ENCODE results near the gene HAGH. TPM values are rescaled to one million over a fixed set of nuclear protein-coding genes. Genes with fewer than 3 reads are reported as not detected.

HAGH gene
- polyA plus RNA-seq, 2 of the 4 experiments (the other 2 are of a cell fraction), result 34.9 to 66.4 TPM

DNA sequence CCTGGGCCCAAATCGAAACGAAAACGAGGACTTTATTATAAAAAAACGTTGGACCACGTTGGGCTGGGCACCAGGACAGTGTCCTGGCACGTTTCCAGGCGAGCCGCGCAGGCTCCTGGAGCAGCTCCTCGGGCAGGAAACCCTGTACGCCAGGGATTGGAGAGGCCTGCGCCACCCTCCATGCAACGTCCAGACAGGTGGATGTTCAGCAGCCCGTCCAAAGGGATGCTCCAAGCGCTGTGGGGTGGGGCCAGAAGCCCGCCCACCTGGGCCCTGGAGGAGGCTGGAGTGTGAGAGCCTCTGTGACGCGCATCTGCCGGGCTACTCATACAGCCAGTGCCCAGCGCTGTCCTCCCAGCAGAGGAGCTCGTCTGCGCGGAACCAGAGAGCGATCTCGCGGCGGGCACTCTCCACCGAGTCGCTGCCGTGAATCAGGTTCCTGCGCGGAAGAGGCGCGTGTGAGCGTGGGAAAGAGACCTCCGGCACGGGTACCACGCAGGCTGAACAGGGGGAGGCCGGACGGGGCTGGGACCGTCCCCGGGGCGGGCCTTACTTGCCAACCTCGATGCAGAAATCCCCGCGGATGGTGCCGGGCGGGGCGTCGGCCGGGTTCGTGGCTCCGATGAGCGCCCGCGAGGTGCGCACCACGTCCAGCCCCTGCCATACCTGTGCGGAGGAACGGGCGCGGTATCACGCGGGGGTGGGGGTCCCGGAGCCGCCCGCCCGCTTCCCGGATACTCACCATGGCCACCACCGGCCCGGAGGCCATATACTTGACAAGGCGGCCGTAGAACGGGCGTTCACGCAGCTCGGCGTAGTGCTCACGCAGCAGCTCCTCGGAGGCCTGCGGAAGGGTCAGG, 56.1 kb downstream of the HAGH start (continued):
- TF ChIP-seq REST (IDR thresholded peaks at IDR 0.05) (no peak), RCOR1 (IDR thresholded peaks at IDR 0.05; ENCODE audit: low read depth, low read length) (no peak)

DNA sequence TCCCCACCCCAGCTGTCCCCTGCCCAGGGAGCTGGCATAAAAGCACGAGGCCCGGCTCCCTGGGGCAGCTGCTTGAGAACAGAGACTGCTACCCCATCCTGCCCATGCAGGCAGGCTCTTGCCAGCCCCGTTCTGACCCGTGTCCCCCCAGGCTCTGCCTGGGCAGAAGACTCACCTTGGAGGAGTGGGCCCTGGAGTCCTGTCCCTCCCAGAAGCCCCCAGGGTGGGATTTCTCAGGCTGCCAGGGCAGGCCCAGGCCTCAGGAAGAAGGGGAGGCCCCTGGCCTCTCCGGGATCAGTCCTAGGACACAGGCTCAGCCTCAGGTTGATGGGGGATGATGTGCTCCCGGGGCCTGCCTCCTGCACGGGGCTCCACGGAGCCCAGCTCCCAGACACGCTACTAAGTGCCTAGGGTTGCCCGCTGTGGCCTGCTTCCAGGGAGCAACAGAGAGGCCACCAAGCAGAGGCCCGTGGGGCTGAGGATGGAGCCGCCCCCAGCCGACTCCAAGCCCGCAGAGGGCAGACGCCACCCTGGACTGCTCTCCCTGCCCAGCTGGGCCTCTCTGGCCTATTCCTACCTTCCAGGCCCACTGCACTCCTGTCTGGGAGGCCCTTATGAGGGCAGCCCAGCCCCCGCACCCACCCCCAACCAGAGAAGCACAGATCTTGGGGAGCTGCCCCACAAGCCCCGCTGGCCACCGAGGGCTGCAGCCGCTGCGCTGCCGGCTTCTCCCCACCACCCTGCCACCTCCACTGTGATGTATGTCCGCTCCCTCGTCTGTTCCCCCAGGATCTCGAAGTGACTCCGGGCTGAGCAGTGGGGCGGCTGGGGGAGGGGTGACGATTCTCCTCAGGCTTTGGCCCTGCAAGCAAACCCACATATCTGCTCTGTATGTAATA, 57.0 kb downstream of the HAGH start:
- peak overlapping the region; percentile 98 for H3K4me2 ChIP-seq
- TF ChIP-seq POLR2A (IDR thresholded peaks at IDR 0.05; ENCODE audit: low read length) (no peak), KDM5A (IDR thresholded peaks at IDR 0.05) (no peak), CTCF (IDR thresholded peaks at IDR 0.05) (no peak), TFCP2L1 (CRISPR knock-in tag; IDR thresholded peaks at IDR 0.05) (no peak), SMC3 (IDR thresholded peaks at IDR 0.05) (no peak), FOSL2 (IDR thresholded peaks at IDR 0.05) (no peak), FOSL2 (CRISPR knock-in tag; IDR thresholded peaks at IDR 0.05) (no peak), CHD2 (IDR thresholded peaks at IDR 0.05; ENCODE audit: low read length, partially characterized antibody) (no peak), TP53 (CRISPR knock-in tag; IDR thresholded peaks at IDR 0.05) (no peak), BHLHE40 (IDR thresholded peaks at IDR 0.05; ENCODE audit: low read depth, low read length) (no peak), JUNB (IDR thresholded peaks at IDR 0.05) (no peak), BCL3 (IDR thresholded peaks at IDR 0.05) (no peak), HOXB5 (CRISPR knock-in tag; IDR thresholded peaks at IDR 0.05) (no peak)
- H3K4me3 ChIP-seq, result peak overlapping the region; percentile 85; the same call in 1 of the 3 replicates
- ChIA-PET POLR2A (interaction anchor here (1.4 to 6.5 kb wide), 4 partner anchors 13 to 64 kb away, joined by 3 to 46 read pairs (median 6); partner anchors contain the start of genes MAPK8IP3, NUBP2 and SPSB3), CTCF (interaction anchor here (0.9 to 8.5 kb wide), 8 partner anchors 10 to 79 kb away, joined by 3 to 56 read pairs (median 6); partner anchors contain the start of genes MAPK8IP3, NUBP2 and SPSB3)
- ATAC-seq (no peak), FAIRE-seq (no peak), DNase-seq (ENCODE audit: low read depth in 1 of 2, low spot score in 1 of 2) (no peak)
- 85% methylated on average over 18 of the region's 27 CpGs for WGBS (ENCODE audit: missing lambda C conversion rate)
- H3K4me1 ChIP-seq, result peaks cover 21% of the 10 kb centered on the region
- no peaks in the 10 kb centered on the region for H3K9me3 ChIP-seq
- H3K27ac ChIP-seq, result peak overlapping the region in 1 of 2 experiments; percentile 98; a peak in 2 of 6 replicates
